ENCODE data around the gene SRPK2. TPM values are rescaled to one million over a fixed set of nuclear protein-coding genes. Genes with fewer than 3 reads are reported as not detected.

The SRPK2 gene
- total RNA-seq, 1 experiment from 2014 or later: 21.6 TPM

- no peaks in the 10 kb centered on the region for H3F3A ChIP-seq (ENCODE audit: low read length, unreplicated experiment)
- peak overlapping the region; percentile 66 for H2AFZ ChIP-seq (ENCODE audit: low read length)
- H3K9me2 ChIP-seq (replicated peaks; ENCODE audit: low read length): no peaks in the 10 kb centered on the region
- H3K27me3 ChIP-seq (ENCODE audit: low read length): no peaks in the 10 kb centered on the region
- TF ChIP-seq EZH2 (IDR thresholded peaks at IDR 0.05; ENCODE audit: low read length, unreplicated experiment): no peak
- TF ChIP-seq CTCF (conservative IDR thresholded peaks at IDR 0.05; ENCODE audit: low read depth, low read length): peak; percentile 36; the same call in 1 of the 2 replicates
- TF ChIP-seq EZH2phosphoT487 (IDR thresholded peaks at IDR 0.05; ENCODE audit: borderline replicate concordance, low read length): no peak
- H3K36me3 ChIP-seq (ENCODE audit: low read depth, low read length): no peaks in the 10 kb centered on the region
- intact Hi-C loops (cut with micrococcal nuclease): loop anchor here (5.0 kb wide), 1 partner anchor 375 kb away; the partner anchor contains the start of gene KMT2E
- H3K4me1 ChIP-seq (ENCODE audit: insufficient read depth, low read length): peaks cover 8% of the 10 kb centered on the region; the same call in 1 of the 2 replicates
- no peaks in the 10 kb centered on the region for H3K9me3 ChIP-seq (ENCODE audit: low read length)
- CTCF ChIA-PET: no interaction called here
- peaks cover 7% of the 10 kb centered on the region for H4K20me1 ChIP-seq (ENCODE audit: low read length)
- DNase-seq (peak; percentile 55), ATAC-seq (peak; percentile 60)
- H3K79me2 ChIP-seq (ENCODE audit: low read length): peaks cover 45% of the 10 kb centered on the region
- H3K27ac ChIP-seq (ENCODE audit: low read length): no peak overlapping the region
- peak overlapping the region; percentile 48 for H3K9ac ChIP-seq (ENCODE audit: low read length)
- POLR2A ChIA-PET (ENCODE audit: unreplicated experiment): interaction anchor here (0.5 kb wide), 1 partner anchor 16 kb away, joined by 4 read pairs; no protein-coding TSS in a partner anchor
- peak overlapping the region; percentile 82 for H3K4me2 ChIP-seq (ENCODE audit: low read length)
- peak overlapping the region; percentile 79 for H3K4me3 ChIP-seq (ENCODE audit: low read length)
- BruUV-seq (replicated peaks): no TSS peak
Measured at GRCh38 chr7:105387508-105388355, 989 bp downstream of the SRPK2 start.

DNA sequence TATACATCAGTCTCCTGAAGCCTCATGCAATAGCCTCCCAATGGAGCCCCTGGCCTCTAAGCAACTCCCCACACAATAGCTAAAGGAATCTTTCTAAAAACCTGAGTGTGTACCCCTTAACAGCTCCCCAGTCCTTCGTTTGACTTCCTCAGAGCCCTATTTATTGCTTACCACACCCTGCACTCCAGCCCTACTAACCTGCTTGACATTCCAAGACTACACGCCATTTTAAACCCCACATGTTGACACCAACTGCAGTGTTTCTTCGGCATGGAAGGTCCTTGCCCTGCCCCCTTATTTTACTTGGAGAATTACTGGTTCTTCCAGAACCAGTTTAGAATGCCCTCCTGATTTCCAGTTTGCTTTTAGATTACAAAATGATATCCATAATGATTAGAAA lies 10.8 kb downstream of the SRPK2 start:
- POLR2A ChIA-PET (ENCODE audit: unreplicated experiment): no interaction called here
- ATAC-seq: no peak
- BruUV-seq (replicated peaks): no TSS peak
- no peaks in the 10 kb centered on the region for H3K9me2 ChIP-seq (replicated peaks; ENCODE audit: low read length)
- H3K27me3 ChIP-seq (ENCODE audit: low read length): no peaks in the 10 kb centered on the region
- no peak overlapping the region for H3K27ac ChIP-seq (ENCODE audit: low read length)
- H3K4me1 ChIP-seq (ENCODE audit: insufficient read depth, low read length): no peaks in the 10 kb centered on the region
- H3K36me3 ChIP-seq (ENCODE audit: low read depth, low read length): no peaks in the 10 kb centered on the region
- no peak overlapping the region for H3K4me3 ChIP-seq (ENCODE audit: low read length)
- no peak for DNase-seq
- H3K9ac ChIP-seq (ENCODE audit: low read length): no peak overlapping the region
- no peak overlapping the region for H2AFZ ChIP-seq (ENCODE audit: low read length)
- H4K20me1 ChIP-seq (ENCODE audit: low read length): 0 out of 2 replicates have a peak, but pooled peaks cover 10% of the 10 kb centered on the region
- H3K9me3 ChIP-seq (ENCODE audit: low read length): no peaks in the 10 kb centered on the region
- CTCF ChIA-PET: no interaction called here
- TF ChIP-seq EZH2 (IDR thresholded peaks at IDR 0.05; ENCODE audit: low read length, unreplicated experiment): no peak
- TF ChIP-seq EZH2phosphoT487 (IDR thresholded peaks at IDR 0.05; ENCODE audit: borderline replicate concordance, low read length): no peak
- TF ChIP-seq CTCF (conservative IDR thresholded peaks at IDR 0.05; ENCODE audit: low read depth, low read length): no peak
- no peaks in the 10 kb centered on the region for H3F3A ChIP-seq (ENCODE audit: low read length, unreplicated experiment)
- peaks cover 83% of the 10 kb centered on the region for H3K79me2 ChIP-seq (ENCODE audit: low read length)
- no peak overlapping the region for H3K4me2 ChIP-seq (ENCODE audit: low read length)
- intact Hi-C loops (cut with micrococcal nuclease): no loop called here

Measured in PC-3 (cell line).